Gastroesophageal sphincter (tissue), 4 donors: ENCODE measurements around the gene TTC13. TPM values are rescaled to one million over a fixed set of nuclear protein-coding genes. Genes with fewer than 3 reads are reported as not detected.
"Not testable (repeated sequence)": the region's sequence is repeated elsewhere in the genome, so short reads cannot be mapped to it uniquely, and the experiment has no call there.

Experiments used
- ATAC-seq: fragments of 150-250 bp; one replicate; pipeline ENCODE4 v1.9.1; 2016; ENCODE audit warnings: mild to moderate bottlenecking, moderate library complexity
- H3K27ac ChIP-seq, 4 donors: fragments of 200-600 bp; sonication (generic) in 3 of 4; 1 replicate in 3 of 4; 2 replicates in 1 of 4; pipeline ENCODE4 v1.5.1; 2016 to 2019
- H3K27me3 ChIP-seq: fragments of 200-600 bp; sonication (generic); one replicate; pipeline ENCODE4 v1.5.1; 2019
- H3K36me3 ChIP-seq, 2 donors: fragments of 200-600 bp; sonication (generic); one replicate each; pipeline ENCODE4 v1.5.1; 2019; ENCODE audit warnings: control low read depth in 1 of 2
- H3K4me1 ChIP-seq, 3 donors: fragments of 200-600 bp; sonication (generic); 1 replicate in 2 of 3; 2 replicates in 1 of 3; pipeline ENCODE4 v1.5.1; 2016 to 2019; ENCODE audit warnings: control low read depth in 2 of 3
- H3K4me3 ChIP-seq, 2 donors: fragments of 200-600 bp; sonication (generic); one replicate each; pipeline ENCODE4 v1.5.1; 2019; ENCODE audit warnings: mild to moderate bottlenecking in 1 of 2, moderate library complexity in 1 of 2
- H3K9me3 ChIP-seq, 3 donors: fragments of 200-600 bp; sonication (generic); one replicate each; pipeline ENCODE4 v1.5.1; 2017 to 2019; ENCODE audit warnings: control low read depth in 2 of 3
- CTCF ChIP-seq, 4 experiments: fragments of 200-600 bp in 2 of 4; fragments of 450-650 bp in 2 of 4; sonication (generic) in 1 of 4; IDR thresholded peaks; one replicate each; pipeline ENCODE4 v1.5.1; 2017 to 2019; ENCODE audit warnings: antibody characterized with exemption in 4 of 4, mild to moderate bottlenecking in 2 of 4, moderate library complexity in 2 of 4
- EP300 ChIP-seq: sonication (generic); formaldehyde crosslinking; IDR thresholded peaks from one replicate; pipeline ENCODE4 v1.6.1; 2017; ENCODE audit warnings: antibody characterized with exemption, mild to moderate bottlenecking
- POLR2A ChIP-seq, 2 donors: fragments of 450-650 bp; IDR thresholded peaks; one replicate each; pipeline ENCODE4 v1.6.1; 2017; ENCODE audit warnings: antibody characterized with exemption in 2 of 2, mild to moderate bottlenecking in 2 of 2, moderate library complexity in 1 of 2
- POLR2AphosphoS5 ChIP-seq: sonication (generic); formaldehyde crosslinking; IDR thresholded peaks from one replicate; pipeline ENCODE4 v1.6.1; 2017; ENCODE audit warnings: antibody characterized with exemption
- WGBS, 2 donors: methylation state at CpG; one replicate each; pipeline ENCODE4 v1.1.5; 2018; ENCODE audit warnings: low coverage in 1 of 2; 5-methylcytosine and 5-hydroxymethylcytosine counted together
- total RNA-seq, 4 donors: library from RNA; depleted of rRNA; stranded (reverse); fragments of >200 nt; gene quantifications; one replicate each; pipeline ENCODE4 v1.1.0, GENCODE V29; 2016

The TTC13 gene
- total RNA-seq, 4 donors from 2014 or later, result 9.6 to 24.4 (median 13.7) TPM

- peaks cover 17% of the 10 kb centered on the region for H3K27me3 ChIP-seq
- no peak for TF ChIP-seq CTCF (IDR thresholded peaks at IDR 0.05)
- TF ChIP-seq POLR2A (IDR thresholded peaks at IDR 0.05), result no peak
- TF ChIP-seq EP300, result no peak
- no peak for TF ChIP-seq POLR2AphosphoS5
- 80 to 83% methylated on average over 2 to 3 of the region's 3 CpGs for WGBS, 2 donors
- no peak overlapping the region for H3K4me3 ChIP-seq
- no peak overlapping the region for H3K27ac ChIP-seq
- peaks cover 0 to 4% (median 0%) of the 10 kb centered on the region in 3 donors for H3K9me3 ChIP-seq
- H3K4me1 ChIP-seq, result no peaks in the 10 kb centered on the region
- no peaks in the 10 kb centered on the region for H3K36me3 ChIP-seq
- no peak for ATAC-seq
Observed at GRCh38 chr1:231013391-231014015, 34.8 kb upstream of the TTC13 start.

- WGBS, 2 donors, result 86 to 100% methylated on average over 2 to 5 of the region's 5 CpGs
- Histone ChIP-seq H3K9me3 (peaks cover 0 to 19% (median 0%) of the 10 kb centered on the region in 3 donors), H3K36me3 (no peaks in the 10 kb centered on the region), H3K27ac (no peak overlapping the region), H3K4me1 (no peaks in the 10 kb centered on the region), H3K4me3 (no peak overlapping the region), H3K27me3 (peaks cover 7% of the 10 kb centered on the region)
- no peak for ATAC-seq
- TF ChIP-seq EP300, result no peak
- no peak for TF ChIP-seq POLR2AphosphoS5
- no peak for TF ChIP-seq POLR2A (IDR thresholded peaks at IDR 0.05)
- no peak for TF ChIP-seq CTCF (IDR thresholded peaks at IDR 0.05)
Observed at GRCh38 chr1:231011963-231012362, 33.3 kb upstream of the TTC13 start.

GRCh38 chr1:231011360-231011759 lies 32.7 kb upstream of the TTC13 start:
- no peak for TF ChIP-seq POLR2A (IDR thresholded peaks at IDR 0.05)
- TF ChIP-seq EP300, result no peak
- TF ChIP-seq POLR2AphosphoS5, result no peak
- TF ChIP-seq CTCF (IDR thresholded peaks at IDR 0.05), result no peak
- H3K27ac ChIP-seq, result no peak overlapping the region
- ATAC-seq, result no peak
- no peaks in the 10 kb centered on the region for H3K36me3 ChIP-seq
- no peaks in the 10 kb centered on the region for H3K4me1 ChIP-seq
- no peak overlapping the region for H3K4me3 ChIP-seq
- peaks cover 0 to 25% (median 0%) of the 10 kb centered on the region in 3 donors for H3K9me3 ChIP-seq
- WGBS, 2 donors, result 80 to 100% methylated on average over 2 of the region's 2 CpGs
- H3K27me3 ChIP-seq, result peaks cover 6% of the 10 kb centered on the region

GRCh38 chr1:231007535-231007934 lies 28.9 kb upstream of the TTC13 start:
- H3K36me3 ChIP-seq, result not testable (repeated sequence)

GRCh38 chr1:231001892-231002291 lies 23.2 kb upstream of the TTC13 start:
- TF ChIP-seq POLR2AphosphoS5 (no peak), POLR2A (IDR thresholded peaks at IDR 0.05) (no peak), CTCF (IDR thresholded peaks at IDR 0.05) (no peak), EP300 (no peak)
- peaks cover 0 to 57% of the 10 kb centered on the region in 2 donors for H3K36me3 ChIP-seq

More at GRCh38 chr1:231007535-231007934, 28.9 kb upstream of the TTC13 start:
- H3K27ac ChIP-seq, H3K4me1 ChIP-seq, H3K27me3 ChIP-seq, H3K4me3 ChIP-seq, ATAC-seq: not testable (repeated sequence)
- 46 to 100% methylated on average over 1 of the region's 1 CpG for WGBS, 2 donors
- H3K9me3 ChIP-seq, result peaks cover 0 to 60% (median 0%) of the 10 kb centered on the region in 3 donors

More at GRCh38 chr1:231001892-231002291, 23.2 kb upstream of the TTC13 start:
- no peak overlapping the region for H3K27ac ChIP-seq
- H3K4me3 ChIP-seq, result no peak overlapping the region
- H3K27me3 ChIP-seq, result no peaks in the 10 kb centered on the region
- no peak for ATAC-seq
- H3K4me1 ChIP-seq, result no peaks in the 10 kb centered on the region
- peaks cover 0 to 44% (median 0%) of the 10 kb centered on the region in 3 donors for H3K9me3 ChIP-seq
